Coronary artery (tissue), 2 donors: ENCODE measurements around the gene HOXA10.

ENCODE experiments used
- DNase-seq: peaks from one replicate; pipeline ENCODE4 v3.0.0-alpha.2; 2017; ENCODE audit warnings: low spot score
- H3K27ac ChIP-seq, 2 donors: fragments of 200-600 bp; sonication (generic); one replicate each; pipeline ENCODE4 v1.5.1; 2016 to 2019
- H3K4me3 ChIP-seq: fragments of 200-600 bp; sonication (generic); 2 replicates; pipeline ENCODE4 v1.5.1; 2016; ENCODE audit warnings: mild to moderate bottlenecking, moderate library complexity
- CTCF ChIP-seq: fragments of 200-600 bp; sonication (generic); IDR thresholded peaks from one replicate; pipeline ENCODE4 v1.5.1; 2019; ENCODE audit warnings: antibody characterized with exemption

The HOXA10 gene

GRCh38 chr7:27193335-27194001, 19.3 kb upstream of the HOXA10 start:
- DNase-seq = peak; percentile 63
- H3K27ac ChIP-seq = no peak overlapping the region
- TF ChIP-seq CTCF = no peak
- H3K4me3 ChIP-seq = peak overlapping the region; percentile 65

- TF ChIP-seq CTCF = no peak
- no peak for DNase-seq
- H3K27ac ChIP-seq = no peak overlapping the region
- peak overlapping the region; percentile 65 for H3K4me3 ChIP-seq
Measured at GRCh38 chr7:27192546-27193334, 18.6 kb upstream of the HOXA10 start.

DNA sequence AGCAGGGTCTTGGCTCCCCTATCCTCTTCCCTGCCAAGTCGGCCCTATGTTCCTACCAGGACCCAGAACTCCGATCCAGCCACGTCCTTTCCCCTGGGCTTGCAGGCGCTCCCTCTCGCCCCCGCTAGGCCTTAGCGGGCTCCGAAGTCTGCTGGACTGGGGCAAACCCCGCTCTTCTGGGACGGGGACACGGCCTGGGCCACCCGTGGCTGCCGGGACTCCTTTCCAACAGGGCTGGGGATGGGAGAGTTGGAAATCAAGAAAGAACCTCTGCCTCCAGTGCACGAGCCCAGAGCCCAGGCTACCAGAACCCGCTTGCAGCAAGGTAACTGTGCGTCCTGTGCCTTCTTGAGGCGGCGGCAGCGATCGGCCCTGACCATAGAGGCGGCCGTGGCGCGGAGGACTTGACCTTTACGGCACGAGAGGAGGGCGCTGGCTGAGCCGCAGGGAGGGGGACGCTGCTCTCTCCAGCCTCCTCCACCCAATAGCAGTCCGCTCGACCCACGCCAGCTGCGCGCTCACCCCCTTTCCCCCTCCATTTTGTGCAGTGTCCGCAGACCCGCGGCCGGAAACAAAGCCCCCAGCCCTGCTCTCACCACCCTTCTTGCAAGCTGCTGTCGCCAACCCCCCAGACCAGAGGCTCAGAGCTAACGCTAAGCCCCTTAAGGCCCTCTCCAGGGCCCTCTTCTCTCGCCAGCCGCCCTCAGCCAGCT, 17.9 kb upstream of the HOXA10 start:
- H3K27ac ChIP-seq = no peak overlapping the region
- DNase-seq = peak; percentile 70
- peak overlapping the region; percentile 65 for H3K4me3 ChIP-seq
- no peak for TF ChIP-seq CTCF

- no peak for TF ChIP-seq CTCF
- DNase-seq = no peak
- Histone ChIP-seq H3K4me3 (no peak overlapping the region), H3K27ac (no peak overlapping the region)
Measured at GRCh38 chr7:27191161-27191731, 17.1 kb upstream of the HOXA10 start.

DNA sequence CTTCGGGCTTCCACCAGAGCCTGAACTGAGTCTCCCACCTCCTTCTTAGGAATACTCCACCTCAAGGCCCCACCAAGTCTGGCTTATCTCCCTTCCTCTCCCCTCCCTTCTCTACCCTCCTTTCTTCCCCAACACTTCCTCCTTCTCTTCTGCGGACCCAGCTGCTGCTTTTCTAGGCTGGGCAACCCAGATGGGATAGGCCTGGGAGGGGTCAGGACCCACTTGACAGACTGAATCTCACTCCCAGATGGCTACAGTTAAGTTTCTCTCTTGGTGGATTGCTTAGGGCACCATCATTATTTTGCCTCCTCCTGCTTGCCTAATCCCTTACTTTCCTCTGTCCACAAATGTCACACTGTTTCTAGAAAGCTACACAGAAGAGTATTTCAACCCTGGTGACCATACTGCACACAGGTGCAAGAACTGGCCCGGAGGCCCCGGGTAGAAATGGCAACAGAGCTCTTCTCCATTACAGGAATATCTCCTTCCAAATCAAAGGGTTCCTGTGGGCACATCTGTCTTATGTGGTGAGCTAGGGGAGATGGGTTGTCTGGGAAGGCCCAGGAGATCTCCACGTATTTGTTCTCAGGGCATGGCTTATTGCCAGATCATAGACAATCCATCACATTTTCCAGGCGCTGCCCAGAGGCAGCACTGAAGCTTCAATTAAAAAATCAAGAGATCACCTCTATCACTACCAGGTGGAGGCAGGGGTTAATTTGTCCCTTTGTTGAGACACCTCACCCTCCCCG, 16.1 kb upstream of the HOXA10 start:
- Histone ChIP-seq H3K4me3 (no peak overlapping the region), H3K27ac (no peak overlapping the region)
- peak; percentile 57 for DNase-seq
- no peak for TF ChIP-seq CTCF

DNA sequence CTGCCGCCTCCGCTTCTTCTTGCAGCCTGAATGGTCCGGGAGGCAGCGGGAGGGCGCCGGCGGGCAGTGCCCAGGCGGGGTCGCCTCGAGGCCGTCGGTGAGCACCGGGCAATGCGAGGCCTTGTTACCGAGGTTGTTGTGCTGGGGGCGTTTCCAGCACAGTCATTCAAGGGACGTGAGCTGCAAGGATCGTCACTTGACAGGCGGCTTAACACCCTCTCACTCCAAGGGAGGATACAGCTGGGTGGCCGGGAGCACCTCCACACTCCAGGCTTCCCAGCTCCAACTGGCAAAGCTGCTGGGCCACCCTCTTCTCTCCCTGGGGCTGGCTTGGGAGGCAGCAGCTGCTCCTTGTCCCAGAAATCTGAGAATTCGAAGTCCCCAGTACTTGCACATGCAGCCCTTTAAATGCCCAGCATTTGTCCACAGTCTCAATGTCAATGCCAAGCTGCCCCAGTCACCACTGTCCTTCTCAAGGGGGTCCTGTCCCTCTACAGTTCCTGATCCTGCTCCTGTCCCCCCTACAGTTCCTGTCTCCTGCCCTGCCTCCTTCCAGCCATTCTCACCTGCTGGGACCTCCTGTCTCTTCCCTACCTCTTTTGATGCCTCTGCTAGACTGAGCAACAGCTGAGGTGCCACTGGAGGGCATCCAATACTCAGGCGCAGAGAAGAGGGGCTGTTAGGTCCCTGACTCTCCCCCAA, 15.3 kb upstream of the HOXA10 start:
- H3K27ac ChIP-seq = no peak overlapping the region
- H3K4me3 ChIP-seq = peak overlapping the region; percentile 48
- no peak for TF ChIP-seq CTCF
- peak; percentile 67 for DNase-seq
